ENCODE measurements around the gene ANKUB1. TPM values are rescaled to one million over a fixed set of nuclear protein-coding genes. Genes with fewer than 3 reads are reported as not detected.

ANKUB1 gene
- total and polyA plus RNA-seq, 4 donors, result 0.19 TPM; not detected in 3

DNA sequence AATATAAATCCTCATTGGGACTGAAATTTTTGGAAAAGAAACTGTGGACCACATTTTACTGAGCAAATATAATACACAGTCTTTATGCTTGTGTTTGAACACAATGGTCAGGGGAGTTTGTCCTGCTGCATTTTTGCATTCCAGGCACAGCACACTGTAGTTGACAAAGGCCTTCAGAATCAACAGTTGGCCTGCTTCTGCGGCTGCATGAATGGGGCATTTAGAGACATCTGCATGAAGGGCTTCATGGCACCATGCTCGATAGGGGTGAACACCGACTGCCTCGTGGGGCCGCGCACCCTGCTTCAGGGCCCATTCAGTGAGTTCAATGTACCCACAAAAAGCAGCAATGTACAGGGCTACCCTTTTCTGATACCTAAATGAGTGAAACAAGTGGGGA lies 24.6 kb downstream of the ANKUB1 start:
- no peak for DNase-seq (ENCODE audit: low spot score)
- 91% methylated on average over 6 of the region's 6 CpGs for WGBS
- H3K9me3 ChIP-seq (ENCODE audit: control insufficient read depth in 4 of 4, low read length in 3 of 4), result no peaks in the 10 kb centered on the region
- H3K27ac ChIP-seq (ENCODE audit: low read depth in 1 of 2, low read length in 2 of 2), result no peak overlapping the region
- H3K4me1 ChIP-seq (ENCODE audit: control insufficient read depth in 4 of 4, insufficient read depth in 4 of 4, low read length in 3 of 4), result no peaks in the 10 kb centered on the region
- TF ChIP-seq JUND (IDR thresholded peaks at IDR 0.05), result no peak
- no peak for TF ChIP-seq RXRA (IDR thresholded peaks at IDR 0.05)
- TF ChIP-seq, protein P1, sequence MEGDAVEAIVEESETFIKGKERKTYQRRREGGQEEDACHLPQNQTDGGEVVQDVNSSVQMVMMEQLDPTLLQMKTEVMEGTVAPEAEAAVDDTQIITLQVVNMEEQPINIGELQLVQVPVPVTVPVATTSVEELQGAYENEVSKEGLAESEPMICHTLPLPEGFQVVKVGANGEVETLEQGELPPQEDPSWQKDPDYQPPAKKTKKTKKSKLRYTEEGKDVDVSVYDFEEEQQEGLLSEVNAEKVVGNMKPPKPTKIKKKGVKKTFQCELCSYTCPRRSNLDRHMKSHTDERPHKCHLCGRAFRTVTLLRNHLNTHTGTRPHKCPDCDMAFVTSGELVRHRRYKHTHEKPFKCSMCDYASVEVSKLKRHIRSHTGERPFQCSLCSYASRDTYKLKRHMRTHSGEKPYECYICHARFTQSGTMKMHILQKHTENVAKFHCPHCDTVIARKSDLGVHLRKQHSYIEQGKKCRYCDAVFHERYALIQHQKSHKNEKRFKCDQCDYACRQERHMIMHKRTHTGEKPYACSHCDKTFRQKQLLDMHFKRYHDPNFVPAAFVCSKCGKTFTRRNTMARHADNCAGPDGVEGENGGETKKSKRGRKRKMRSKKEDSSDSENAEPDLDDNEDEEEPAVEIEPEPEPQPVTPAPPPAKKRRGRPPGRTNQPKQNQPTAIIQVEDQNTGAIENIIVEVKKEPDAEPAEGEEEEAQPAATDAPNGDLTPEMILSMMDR (IDR thresholded peaks at IDR 0.05; ENCODE audit: low read depth, low read length, missing input control), result no peak
- no peak for TF ChIP-seq TAF1 (conservative IDR thresholded peaks at IDR 0.05)
- TF ChIP-seq YY1 (IDR thresholded peaks at IDR 0.05), result no peak
- TF ChIP-seq, protein P2, sequence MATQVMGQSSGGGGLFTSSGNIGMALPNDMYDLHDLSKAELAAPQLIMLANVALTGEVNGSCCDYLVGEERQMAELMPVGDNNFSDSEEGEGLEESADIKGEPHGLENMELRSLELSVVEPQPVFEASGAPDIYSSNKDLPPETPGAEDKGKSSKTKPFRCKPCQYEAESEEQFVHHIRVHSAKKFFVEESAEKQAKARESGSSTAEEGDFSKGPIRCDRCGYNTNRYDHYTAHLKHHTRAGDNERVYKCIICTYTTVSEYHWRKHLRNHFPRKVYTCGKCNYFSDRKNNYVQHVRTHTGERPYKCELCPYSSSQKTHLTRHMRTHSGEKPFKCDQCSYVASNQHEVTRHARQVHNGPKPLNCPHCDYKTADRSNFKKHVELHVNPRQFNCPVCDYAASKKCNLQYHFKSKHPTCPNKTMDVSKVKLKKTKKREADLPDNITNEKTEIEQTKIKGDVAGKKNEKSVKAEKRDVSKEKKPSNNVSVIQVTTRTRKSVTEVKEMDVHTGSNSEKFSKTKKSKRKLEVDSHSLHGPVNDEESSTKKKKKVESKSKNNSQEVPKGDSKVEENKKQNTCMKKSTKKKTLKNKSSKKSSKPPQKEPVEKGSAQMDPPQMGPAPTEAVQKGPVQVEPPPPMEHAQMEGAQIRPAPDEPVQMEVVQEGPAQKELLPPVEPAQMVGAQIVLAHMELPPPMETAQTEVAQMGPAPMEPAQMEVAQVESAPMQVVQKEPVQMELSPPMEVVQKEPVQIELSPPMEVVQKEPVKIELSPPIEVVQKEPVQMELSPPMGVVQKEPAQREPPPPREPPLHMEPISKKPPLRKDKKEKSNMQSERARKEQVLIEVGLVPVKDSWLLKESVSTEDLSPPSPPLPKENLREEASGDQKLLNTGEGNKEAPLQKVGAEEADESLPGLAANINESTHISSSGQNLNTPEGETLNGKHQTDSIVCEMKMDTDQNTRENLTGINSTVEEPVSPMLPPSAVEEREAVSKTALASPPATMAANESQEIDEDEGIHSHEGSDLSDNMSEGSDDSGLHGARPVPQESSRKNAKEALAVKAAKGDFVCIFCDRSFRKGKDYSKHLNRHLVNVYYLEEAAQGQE (IDR thresholded peaks at IDR 0.05), result no peak
- TF ChIP-seq FOXA1 (IDR thresholded peaks at IDR 0.05), result no peak
- TF ChIP-seq, protein P3, sequence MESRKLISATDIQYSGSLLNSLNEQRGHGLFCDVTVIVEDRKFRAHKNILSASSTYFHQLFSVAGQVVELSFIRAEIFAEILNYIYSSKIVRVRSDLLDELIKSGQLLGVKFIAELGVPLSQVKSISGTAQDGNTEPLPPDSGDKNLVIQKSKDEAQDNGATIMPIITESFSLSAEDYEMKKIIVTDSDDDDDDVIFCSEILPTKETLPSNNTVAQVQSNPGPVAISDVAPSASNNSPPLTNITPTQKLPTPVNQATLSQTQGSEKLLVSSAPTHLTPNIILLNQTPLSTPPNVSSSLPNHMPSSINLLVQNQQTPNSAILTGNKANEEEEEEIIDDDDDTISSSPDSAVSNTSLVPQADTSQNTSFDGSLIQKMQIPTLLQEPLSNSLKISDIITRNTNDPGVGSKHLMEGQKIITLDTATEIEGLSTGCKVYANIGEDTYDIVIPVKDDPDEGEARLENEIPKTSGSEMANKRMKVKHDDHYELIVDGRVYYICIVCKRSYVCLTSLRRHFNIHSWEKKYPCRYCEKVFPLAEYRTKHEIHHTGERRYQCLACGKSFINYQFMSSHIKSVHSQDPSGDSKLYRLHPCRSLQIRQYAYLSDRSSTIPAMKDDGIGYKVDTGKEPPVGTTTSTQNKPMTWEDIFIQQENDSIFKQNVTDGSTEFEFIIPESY (IDR thresholded peaks at IDR 0.05), result no peak
- no peak for TF ChIP-seq RAD21 (IDR thresholded peaks at IDR 0.05)
- no peak for TF ChIP-seq EGR1 (IDR thresholded peaks at IDR 0.05; ENCODE audit: low read depth in 2 of 2)
- TF ChIP-seq, protein P4, sequence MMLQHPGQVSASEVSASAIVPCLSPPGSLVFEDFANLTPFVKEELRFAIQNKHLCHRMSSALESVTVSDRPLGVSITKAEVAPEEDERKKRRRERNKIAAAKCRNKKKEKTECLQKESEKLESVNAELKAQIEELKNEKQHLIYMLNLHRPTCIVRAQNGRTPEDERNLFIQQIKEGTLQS (IDR thresholded peaks at IDR 0.05), result no peak
- H3K9ac ChIP-seq (ENCODE audit: low read depth in 1 of 2, low read length in 2 of 2), result no peak overlapping the region
- no peak overlapping the region for H3K4me3 ChIP-seq (ENCODE audit: low read depth in 1 of 3, low read length in 3 of 3)
- H3K36me3 ChIP-seq (ENCODE audit: control insufficient read depth in 4 of 4, insufficient read depth in 3 of 4, low read depth in 1 of 4, low read length in 3 of 4), result no peaks in the 10 kb centered on the region
- H3K27me3 ChIP-seq (ENCODE audit: control insufficient read depth in 4 of 4, insufficient read depth in 4 of 4, low read length in 3 of 4), result no peaks in the 10 kb centered on the region

DNA sequence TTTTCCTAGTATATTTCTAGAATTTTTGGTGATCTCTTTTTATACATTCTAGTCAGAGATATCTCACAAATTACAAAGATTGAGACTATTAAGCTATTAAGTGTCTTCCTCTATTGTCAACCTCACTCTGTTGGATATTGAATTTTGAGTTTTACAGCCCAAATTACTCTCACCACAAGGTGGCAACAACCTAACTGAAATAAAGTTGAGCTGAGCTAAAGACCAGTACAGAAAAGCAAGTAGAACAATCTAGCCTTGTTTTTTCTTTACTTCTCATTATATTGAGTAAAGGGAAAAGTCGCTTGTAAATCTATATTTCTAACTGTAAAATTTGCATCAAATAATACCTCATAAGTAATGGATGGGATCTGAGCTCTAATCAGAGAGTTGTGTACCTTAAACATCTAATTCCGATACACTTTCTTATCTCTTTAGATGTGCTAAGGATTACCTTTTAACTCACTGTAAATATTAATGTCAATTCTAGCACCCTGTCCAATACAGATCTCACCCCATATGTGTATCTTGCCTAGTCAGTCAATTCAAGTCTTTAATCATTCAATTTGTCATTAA lies 26.5 kb downstream of the ANKUB1 start:
- 52% methylated on average over 2 of the region's 2 CpGs for WGBS
- TF ChIP-seq SP1 (IDR thresholded peaks at IDR 0.05) (no peak), RXRA (IDR thresholded peaks at IDR 0.05) (no peak), TAF1 (conservative IDR thresholded peaks at IDR 0.05) (no peak), NR2F2 (IDR thresholded peaks at IDR 0.05) (no peak), RAD21 (IDR thresholded peaks at IDR 0.05) (peak; percentile 74 to 79), GABPA (IDR thresholded peaks at IDR 0.05 in 1 of 2, conservative IDR thresholded peaks at IDR 0.05 in 1 of 2) (no peak), YY1 (IDR thresholded peaks at IDR 0.05) (no peak), HNF4G (IDR thresholded peaks at IDR 0.05) (no peak), FOXA1 (IDR thresholded peaks at IDR 0.05) (no peak), JUND (IDR thresholded peaks at IDR 0.05) (no peak)
- TF ChIP-seq, protein P2 (IDR thresholded peaks at IDR 0.05), result no peak
- TF ChIP-seq, protein P1 (IDR thresholded peaks at IDR 0.05; ENCODE audit: low read depth, low read length, missing input control), result peak; percentile 48
- TF ChIP-seq, protein P5, sequence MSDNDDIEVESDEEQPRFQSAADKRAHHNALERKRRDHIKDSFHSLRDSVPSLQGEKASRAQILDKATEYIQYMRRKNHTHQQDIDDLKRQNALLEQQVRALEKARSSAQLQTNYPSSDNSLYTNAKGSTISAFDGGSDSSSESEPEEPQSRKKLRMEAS (IDR thresholded peaks at IDR 0.05), result no peak
- Histone ChIP-seq H3K27ac (ENCODE audit: low read depth in 1 of 2, low read length in 2 of 2) (no peak overlapping the region), H3K4me3 (ENCODE audit: low read depth in 1 of 3, low read length in 3 of 3) (no peak overlapping the region), H3K27me3 (ENCODE audit: control insufficient read depth in 4 of 4, insufficient read depth in 4 of 4, low read length in 3 of 4) (no peaks in the 10 kb centered on the region), H3K36me3 (ENCODE audit: control insufficient read depth in 4 of 4, insufficient read depth in 3 of 4, low read depth in 1 of 4, low read length in 3 of 4) (no peaks in the 10 kb centered on the region), H3K9ac (ENCODE audit: low read depth in 1 of 2, low read length in 2 of 2) (no peak overlapping the region), H3K4me1 (ENCODE audit: control insufficient read depth in 4 of 4, insufficient read depth in 4 of 4, low read length in 3 of 4) (no peaks in the 10 kb centered on the region), H3K9me3 (ENCODE audit: control insufficient read depth in 4 of 4, low read length in 3 of 4) (no peaks in the 10 kb centered on the region)
- no peak for DNase-seq (ENCODE audit: low spot score)

All from liver (tissue), 9 donors.